GM10266 (cell line): ENCODE measurements around the gene FNDC4.
"Not testable (repeated sequence)": the region's sequence is repeated elsewhere in the genome, so short reads cannot be mapped to it uniquely, and the experiment has no call there.

Experiments used
- DNase-seq: peaks from one replicate; pipeline ENCODE4 v3.0.0; 2012; ENCODE audit errors: extremely low spot score
- CTCF ChIP-seq: IDR thresholded peaks from 2 replicates; pipeline ENCODE4 v1.5.1; 2012; ENCODE audit warnings: mild to moderate bottlenecking, low read depth; ENCODE audit not compliant: control insufficient read depth, insufficient read depth; ENCODE audit errors: missing control alignments

FNDC4 gene

GRCh38 chr2:27494944-27495554, at the start of gene FNDC4:
Gene FNDC4, minus strand, starts transcription at chr2:27495200. Its CDS starts 521 bp downstream, at chr2:27494679.
- TF ChIP-seq CTCF, result no peak
- DNase-seq, result no peak

- no peak for DNase-seq
- no peak for TF ChIP-seq CTCF
Measured at GRCh38 chr2:27544143-27544821, 49.3 kb upstream of the FNDC4 start.

DNA sequence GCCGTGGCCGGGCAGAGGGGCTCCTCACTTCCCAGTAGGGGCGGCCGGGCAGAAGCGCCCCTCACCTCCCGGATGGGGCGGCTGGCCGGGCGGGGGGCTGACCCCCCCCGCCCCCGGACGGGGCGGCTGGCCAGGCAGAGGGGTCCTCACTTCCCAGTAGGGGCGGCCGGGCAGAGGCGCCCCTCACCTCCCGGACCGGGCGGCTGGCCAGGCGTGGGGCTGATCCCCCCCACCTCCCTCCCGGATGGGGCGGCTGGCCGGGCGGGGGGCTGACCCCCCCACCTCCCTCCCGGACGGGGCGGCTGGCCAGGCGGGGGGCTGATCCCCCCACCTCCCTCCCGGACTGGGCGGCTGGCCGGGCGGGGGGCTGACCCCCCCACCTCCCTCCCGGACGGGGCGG, 44.6 kb upstream of the FNDC4 start:
- not testable (repeated sequence) for DNase-seq

GRCh38 chr2:27538839-27539450, 43.9 kb upstream of the FNDC4 start:
- not testable (repeated sequence) for DNase-seq

DNA sequence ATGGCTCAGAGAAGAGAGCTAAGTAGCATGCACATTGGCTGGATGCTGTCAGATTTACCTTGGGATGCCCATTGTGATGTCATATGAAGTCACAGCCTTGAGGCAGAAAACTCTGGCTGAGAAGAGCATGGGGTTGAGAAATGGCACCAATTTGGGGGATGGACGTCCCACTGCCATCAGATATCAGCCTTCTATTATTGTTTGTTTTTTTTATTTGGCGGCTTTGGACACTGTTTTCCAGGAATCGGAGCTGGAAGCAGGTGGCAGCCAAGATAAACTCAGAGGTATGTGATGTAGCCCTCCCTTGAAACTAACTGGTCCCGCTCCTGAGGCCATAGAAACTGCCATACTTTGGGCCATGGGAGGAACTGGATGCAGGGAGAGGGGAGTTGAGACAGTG, 42.3 kb upstream of the FNDC4 start:
- TF ChIP-seq CTCF, result no peak
- no peak for DNase-seq

- TF ChIP-seq CTCF, result no peak
- DNase-seq, result no peak
Measured at GRCh38 chr2:27531983-27532382, 37.0 kb upstream of the FNDC4 start.

GRCh38 chr2:27527182-27527581, 32.2 kb upstream of the FNDC4 start:
- no peak for DNase-seq

More at GRCh38 chr2:27527182-27527581, 32.2 kb upstream of the FNDC4 start:
- no peak for TF ChIP-seq CTCF
